HG02884 (cell line): ENCODE results near the gene SUPT5H.
"Not testable (repeated sequence)": the region's sequence is repeated elsewhere in the genome, so short reads cannot be mapped to it uniquely, and the experiment has no call there.

Experiments
- ATAC-seq: cut with Tn5 transposase; IDR thresholded peaks from one replicate; pipeline ENCODE4 v1.9.1; 2021; ENCODE audit warnings: mild to moderate bottlenecking, moderate library complexity; ENCODE audit not compliant: unreplicated experiment

Gene SUPT5H

DNA sequence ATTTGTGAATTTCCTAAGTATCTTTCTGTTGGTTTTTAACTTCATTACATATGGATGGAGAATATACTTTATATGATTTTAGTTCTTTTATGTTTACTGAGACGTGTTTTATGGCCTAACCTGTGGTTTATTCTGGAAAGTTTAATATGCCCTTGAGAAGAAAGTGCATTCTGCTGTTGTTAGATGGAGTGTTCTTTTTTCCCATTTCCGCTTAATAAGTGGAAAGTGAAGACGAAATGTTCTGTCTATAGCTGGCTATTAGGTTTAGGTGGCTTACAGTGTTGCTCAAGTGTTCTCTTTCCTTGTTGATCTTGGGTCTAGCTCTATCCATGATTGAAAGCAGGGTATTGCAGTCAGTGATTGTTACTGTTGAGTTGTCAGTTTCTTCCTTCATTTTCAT is 18.0 kb downstream of the SUPT5H start:
- no peak for ATAC-seq

DNA sequence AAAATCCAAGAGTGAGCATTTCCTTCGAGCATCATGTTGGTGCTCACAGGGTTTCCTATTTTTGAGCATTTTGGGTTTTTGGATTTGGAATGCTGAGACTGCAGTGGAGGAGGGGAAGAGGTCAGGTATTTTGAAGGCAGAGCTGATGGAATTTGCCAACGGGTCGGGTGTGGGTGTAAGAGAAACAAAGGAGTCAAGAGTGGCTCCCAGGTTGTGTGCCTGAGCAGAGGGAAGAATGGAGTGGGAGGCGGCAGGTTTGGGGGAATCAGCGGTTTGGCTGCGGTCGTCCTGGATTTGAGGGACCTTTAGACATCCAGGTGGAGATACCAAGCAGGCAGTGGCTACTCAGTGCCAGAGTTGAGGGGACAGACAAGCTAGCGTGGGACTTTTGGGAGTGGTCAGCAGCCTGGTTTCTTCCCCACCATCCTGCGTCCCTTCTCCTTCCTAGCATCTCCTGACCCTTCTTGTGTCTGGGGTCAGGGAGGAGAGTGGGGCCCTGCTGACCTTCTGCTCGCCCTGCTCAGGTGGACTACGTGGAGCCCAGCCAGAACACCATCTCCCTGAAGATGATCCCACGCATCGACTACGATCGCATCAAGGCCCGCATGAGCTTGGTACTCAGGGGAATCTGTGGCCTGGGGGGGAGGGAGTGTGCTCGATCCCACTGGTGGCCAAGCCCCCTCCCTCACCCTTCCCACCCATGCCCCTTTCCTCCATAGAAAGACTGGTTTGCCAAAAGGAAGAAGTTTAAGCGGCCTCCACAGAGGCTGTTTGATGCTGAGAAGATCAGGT is 20.8 kb downstream of the SUPT5H start:
- no peak for ATAC-seq

DNA sequence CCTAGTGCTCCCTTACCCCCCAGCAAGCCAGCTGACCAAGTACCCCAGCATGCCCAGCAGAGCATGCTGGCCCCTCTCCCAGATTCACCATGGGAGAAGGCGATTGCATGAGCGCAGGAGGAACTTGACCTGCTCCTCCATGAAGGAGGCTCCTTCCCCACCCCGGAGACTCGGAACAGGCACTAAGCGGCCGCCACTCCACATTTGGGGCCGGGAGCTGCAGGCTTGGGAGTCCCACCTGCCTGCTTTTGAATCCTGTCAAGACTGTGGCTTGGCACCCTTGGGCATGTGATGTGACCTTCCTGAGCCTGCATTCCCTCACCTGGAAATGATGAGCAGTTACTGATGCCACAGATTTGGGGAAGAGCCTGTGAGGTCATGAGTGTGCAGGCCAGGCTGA is 22.6 kb downstream of the SUPT5H start:
- no peak for ATAC-seq

DNA sequence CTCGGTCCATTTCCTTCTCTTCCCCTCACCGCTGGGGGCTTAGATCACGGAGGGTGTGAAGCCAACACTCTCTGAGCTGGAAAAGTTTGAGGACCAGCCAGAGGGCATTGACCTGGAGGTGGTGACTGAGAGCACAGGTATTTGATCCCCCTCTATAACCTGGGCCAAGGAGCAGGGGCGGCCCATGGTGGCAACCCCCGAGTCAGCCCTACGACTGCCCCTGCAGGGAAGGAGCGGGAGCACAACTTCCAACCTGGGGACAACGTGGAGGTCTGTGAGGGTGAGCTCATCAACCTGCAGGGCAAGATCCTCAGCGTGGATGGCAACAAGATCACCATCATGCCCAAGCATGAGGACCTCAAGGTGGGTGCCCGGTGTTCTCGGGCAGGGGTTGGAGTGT is 23.7 kb downstream of the SUPT5H start:
- ATAC-seq, result no peak

DNA sequence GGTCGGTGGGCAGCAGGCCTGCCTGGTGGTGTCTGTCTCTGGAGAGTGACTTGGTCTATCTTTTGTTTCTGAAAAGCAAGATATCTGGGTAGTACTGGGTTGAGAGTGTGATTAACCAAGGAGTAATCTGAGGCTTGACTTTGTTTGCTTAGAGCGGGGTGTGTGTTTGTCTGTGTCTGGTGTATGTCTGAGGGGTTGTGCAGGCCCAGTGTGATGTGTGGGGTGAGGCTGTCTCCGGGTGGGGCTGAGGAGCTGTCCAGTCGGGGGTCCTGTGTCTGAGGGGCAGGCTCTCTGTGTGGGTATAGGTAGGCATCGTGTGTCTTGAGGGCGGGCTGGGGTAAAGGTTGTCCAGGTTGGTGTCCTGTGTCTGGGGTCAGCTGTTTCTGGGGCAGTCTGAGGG is 24.2 kb downstream of the SUPT5H start:
- ATAC-seq, result no peak

DNA sequence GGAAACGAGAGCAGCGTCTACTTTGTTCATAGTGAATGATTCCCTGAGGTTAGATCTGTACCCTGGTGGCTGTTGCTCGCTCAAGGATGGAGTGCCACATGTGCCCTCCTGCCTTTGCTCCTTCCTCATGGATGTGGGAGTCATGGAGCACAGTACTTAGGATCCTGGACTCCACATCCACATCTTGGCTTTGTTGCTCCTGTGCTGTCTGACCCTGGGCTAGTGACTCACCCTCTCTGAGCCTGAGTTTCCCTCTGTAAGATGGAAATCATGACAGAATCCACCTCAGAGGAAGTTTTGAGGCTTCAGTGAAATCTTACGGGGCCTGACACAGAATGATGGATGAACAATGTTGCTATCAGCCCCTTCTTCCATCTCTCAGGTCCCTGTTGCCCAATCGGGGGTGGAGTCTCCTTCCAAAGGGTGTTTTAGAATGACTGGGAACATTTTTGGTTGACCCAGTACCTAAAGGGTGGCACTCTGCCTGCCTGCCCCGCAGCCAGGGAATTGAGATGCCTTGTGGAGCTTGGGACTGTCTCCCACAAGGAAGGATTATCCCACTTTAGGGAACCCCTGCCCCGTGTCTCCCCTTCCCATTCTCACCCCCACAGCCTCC is 25.4 kb downstream of the SUPT5H start:
- ATAC-seq, result no peak

DNA sequence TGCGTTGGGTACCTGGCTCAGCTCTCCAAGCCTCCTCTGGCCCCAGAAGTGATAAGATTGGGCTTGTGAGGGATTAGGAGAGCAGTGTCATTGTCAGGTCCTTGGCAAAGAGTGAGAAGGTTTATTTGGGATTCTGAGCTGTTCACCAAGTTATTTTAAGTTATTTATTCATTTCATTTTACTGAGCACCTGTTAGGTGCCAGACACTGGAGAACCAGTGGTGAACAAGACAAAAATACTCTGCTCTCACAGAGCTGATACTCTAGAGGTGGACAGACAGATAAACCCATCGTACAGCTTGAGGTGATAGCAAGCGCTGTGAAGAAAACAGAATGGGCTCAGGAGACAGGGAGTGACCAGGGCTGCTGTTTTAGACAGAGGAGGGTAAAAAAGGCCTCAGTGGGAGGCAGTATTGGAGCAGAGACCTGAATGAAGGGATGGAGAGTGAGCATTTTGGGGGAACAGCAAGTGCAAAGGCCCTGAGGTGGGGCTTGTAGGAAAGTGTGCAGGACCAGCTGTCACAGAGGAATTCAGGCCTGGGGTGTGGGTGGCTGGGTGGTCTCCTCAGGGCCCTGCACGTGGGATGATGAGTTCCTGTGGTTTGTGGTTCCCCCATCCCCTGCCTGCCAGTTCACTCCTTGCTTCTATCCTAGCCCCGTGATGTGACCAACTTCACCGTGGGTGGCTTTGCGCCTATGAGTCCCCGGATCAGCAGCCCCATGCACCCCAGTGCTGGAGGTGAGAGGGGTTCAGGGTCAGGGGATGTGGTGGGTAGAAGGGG is 26.6 kb downstream of the SUPT5H start:
- no peak for ATAC-seq

DNA sequence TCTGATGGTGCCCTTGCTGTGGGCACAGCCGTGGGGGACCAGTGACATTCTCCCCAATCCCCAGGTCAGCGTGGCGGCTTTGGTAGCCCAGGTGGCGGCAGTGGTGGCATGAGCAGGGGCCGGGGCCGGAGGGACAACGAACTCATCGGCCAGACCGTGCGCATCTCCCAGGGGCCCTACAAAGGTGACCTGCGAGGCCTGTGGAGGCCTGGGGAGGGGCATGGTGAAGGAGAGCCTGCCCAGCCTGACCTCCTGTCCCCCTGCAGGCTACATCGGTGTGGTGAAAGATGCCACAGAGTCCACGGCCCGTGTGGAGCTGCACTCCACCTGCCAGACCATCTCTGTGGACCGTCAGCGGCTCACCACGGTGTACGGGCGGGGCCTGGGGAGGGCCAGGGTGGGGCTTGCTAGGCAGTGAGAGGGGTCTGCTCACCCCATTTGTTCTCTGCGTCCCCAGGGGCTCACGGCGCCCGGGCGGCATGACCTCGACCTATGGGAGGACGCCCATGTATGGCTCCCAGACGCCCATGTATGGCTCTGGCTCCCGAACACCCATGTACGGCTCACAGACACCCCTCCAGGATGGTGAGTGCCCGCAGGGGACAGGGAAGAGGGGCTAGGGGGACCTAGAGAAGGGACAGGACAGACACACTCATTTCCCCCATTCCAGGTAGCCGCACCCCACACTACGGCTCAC is 27.5 kb downstream of the SUPT5H start:
- no peak for ATAC-seq

DNA sequence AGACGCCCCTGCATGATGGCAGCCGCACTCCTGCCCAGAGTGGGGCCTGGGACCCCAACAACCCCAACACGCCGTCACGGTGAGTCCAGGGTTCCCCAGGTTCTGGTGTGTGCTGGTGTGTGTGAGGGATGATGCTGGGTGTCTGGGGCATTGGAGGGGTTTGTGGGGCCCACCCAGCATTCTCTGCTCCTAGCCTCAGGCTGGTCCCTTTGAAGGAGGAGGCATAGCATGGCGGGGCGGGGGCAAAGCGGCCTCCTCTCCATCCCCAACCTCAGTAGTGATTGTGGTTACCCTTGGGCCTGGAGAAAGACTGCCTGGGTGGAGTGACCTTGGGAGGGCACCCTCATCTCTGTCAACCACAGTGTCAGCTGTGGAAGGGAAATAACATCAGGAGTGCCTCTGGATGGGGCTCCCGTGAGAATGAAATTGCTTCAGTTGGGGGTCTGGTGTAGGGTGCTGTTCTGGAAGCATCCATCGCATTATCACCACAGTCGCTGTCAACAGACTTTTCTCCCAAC is 28.1 kb downstream of the SUPT5H start:
- no peak for ATAC-seq

DNA sequence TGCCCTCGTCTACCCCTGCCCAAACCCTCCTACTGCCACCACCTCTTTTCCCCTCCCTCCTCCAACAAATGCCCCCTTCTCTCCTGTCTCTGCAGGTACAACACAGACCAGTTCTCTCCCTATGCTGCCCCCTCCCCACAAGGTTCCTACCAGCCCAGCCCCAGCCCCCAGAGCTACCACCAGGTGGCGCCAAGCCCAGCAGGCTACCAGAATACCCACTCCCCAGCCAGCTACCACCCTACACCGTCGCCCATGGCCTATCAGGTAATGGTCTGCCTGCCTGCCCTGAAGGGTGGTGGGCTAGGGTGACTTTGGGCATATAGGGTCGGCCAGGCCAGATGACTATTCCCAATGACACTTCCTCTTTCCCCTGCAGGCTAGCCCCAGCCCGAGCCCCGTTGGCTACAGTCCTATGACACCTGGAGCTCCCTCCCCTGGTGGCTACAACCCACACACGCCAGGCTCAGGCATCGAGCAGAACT is 28.8 kb downstream of the SUPT5H start:
- no peak for ATAC-seq

DNA sequence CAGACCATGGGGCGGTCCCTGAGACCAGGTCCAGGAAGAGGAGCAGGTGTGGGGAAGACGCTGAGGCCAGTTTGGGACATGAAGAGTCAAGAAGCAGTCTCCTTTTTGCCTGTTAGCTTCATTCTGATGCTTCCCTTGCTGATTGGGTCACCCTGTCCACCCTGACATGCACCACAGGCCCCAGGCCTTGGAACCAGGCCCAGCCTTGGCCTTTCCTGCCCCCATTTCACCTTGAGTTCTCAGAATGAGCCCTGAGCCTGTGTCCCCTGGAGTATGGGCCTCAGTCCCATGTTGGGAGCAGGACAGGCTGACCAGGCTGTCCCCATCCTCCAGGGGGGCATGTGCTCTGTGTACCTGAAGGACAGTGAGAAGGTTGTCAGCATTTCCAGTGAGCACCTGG is 30.4 kb downstream of the SUPT5H start:
- ATAC-seq, result no peak

DNA sequence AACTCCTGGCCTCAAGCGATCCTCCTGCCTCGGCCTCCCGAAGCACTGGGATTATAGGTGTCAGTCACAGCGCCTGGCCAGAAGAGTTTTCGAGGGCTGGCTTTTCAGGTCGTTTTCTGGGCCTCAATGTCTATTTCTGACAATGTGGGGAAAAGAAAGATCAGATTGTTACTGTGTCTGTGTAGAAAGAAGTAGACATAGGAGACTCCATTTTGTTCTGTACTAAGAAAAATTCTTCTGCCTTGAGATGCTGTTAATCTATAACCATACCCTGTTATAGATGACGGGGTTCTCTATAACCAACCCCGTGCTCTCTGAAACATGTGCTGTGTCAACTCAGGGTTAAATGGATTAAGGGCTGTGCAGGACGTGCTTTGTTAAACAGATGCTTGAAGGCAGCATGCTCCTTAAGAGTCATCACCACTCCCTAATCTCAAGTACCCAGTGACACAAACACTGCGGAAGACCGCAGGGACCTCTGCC is 34.0 kb downstream of the SUPT5H start:
- ATAC-seq, result not testable (repeated sequence)

DNA sequence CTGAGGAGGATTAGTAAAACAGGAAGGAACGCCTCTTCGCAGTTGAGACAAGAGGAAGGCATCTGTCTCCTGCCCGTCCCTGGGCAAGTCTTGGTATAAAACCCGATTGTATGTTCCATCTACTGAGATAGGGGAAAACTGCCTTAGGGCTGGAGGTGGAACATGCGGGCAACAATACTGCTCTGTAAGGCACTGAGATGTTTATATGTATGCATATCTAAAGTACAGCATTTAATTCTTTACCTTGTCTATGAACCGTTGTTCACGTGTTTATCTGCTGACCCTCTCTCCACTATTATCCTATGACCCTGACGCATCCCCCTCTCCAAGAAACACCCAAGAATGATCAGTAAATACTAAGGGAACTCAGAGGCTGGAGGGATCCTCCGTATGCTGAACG is 34.5 kb downstream of the SUPT5H start:
- ATAC-seq, result no peak

DNA sequence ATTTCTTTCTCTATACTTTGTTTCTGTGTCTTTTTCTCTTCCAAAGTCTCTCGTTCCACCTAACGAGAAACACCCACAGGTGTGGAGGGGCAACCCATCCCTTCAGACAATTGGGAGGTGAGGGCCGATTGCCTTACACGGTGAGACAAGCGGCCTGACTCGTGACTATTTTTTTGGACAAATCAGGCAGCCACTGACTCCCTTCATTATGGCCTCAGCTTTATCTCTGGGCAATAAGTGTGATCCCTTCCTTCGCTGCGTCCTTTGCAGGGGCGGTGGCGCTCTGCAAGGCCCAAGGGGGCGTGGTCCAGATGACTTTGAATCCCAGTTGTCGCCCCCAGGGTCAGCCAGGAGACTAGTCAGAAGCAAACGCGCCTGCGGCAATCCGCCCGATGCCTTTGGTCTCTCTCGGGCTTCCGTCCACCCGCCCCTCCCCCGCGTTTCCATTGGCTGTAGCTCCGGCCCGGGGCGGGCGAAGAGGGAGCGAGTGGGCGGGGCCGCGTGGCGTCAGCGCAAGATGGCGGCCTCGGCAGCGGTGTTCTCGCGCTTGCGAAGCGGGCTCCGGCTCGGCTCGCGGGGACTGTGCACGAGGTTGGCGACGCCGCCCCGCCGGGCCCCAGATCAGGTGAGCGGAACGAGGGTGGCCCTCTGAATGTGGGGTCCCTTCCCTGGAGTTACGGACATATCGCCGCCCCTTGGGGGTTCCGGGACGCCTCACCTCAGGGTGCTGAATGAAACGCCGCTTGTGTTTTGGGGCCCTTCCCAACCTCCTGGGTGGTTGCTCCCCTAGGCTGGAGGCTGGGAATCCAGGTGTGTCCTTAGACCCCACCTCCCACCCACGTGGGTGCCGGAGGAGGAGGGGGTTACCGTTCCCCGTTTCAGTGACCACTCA is 35.2 kb downstream of the SUPT5H start, which contains the start of gene TIMM50:
TSS of gene TIMM50 (plus strand) at position 502 of the 892 bp plus-strand sequence. CDS start at position 518, 16 bp downstream.
- peak; percentile 87 for ATAC-seq

DNA sequence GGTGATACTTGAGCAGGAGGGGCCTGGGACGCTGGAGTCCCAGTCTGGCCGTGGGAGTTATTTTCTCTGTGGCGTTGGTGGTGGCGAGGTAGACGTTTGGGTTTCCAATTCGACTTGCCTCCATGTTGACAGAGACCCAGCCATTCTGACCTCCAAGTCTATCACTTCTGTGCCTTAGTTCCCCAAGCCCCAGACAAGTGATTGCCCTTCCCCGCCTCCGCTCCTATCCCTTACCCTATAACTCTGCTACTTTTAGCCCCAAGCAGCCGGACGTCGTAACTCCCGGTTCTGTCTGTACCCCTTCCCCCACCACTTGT is 35.8 kb downstream of the SUPT5H start:
- ATAC-seq, result no peak

DNA sequence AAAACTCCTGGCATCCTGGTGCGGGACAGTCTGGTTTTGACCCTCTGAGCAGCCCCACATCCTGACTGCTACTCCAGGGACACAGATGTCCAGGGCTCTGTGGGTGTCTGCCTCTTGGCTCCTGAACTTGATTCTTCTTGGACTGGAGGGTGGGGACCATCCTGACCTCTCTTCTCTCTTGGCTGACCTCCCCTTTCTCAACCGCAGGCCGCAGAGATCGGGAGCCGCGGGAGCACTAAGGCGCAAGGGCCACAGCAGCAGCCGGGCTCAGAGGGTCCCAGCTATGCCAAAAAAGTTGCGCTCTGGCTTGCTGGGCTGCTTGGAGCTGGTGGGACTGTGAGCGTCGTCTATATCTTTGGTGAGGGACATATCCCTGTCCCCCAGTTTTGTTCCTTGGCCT is 36.3 kb downstream of the SUPT5H start:
- no peak for ATAC-seq

DNA sequence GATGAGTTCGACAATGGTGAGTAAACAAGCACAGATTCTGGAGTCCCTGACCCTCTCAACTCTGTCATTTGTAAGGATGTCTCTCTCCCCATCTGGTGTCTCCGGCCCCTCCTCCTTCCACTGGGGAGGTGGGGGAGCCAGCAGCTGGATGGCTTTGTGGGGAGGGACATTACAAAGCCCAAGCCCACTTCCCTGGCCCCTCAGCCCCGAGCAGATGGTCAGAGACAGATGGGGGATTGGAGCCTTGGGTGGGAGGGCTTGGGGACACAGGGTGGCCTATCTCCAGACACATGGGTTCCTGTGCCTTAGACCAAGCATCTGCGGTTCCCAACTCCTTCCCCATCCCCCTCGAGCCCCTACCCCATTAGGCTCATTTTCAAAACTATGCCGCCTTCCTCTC is 37.8 kb downstream of the SUPT5H start:
- ATAC-seq, result no peak

DNA sequence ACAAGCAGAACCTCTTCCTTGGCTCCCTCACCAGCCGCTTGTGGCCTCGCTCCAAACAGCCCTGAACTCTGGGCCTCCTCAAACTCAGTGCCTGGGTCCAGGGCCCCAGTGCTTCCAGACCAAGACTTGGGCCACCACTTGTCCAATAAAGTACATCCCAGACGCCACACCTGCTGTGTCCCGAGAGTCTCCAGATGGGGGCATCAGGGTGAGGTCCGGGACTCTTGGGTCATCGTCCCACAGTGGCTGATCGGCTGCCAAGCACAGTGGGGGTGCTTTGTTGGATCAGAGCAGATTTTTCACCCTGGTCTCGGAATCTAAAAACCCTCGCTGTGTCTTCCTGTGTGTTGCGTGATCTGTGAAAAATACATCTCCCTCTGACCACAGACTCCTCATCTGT is 44.4 kb downstream of the SUPT5H start:
- ATAC-seq, result no peak

DNA sequence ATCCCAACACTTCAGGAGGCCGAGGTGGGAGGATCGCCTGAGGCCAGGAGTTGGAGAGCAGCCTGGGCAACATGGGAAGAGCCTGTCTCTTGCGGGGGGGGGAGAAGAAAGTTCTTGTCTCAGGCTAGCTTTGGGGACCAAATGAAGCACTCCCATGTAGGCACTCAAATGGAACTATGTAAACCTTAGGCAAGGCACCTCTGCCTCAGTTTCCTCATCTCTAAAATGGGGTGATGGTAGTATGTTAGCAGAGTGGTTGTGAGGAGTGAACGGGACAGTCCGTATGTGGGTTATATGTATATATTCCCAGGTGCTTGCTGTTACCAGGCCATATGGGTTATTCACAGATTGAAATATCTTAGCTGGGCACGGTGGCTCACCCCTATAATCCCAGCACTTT is 46.8 kb downstream of the SUPT5H start:
- no peak for ATAC-seq

DNA sequence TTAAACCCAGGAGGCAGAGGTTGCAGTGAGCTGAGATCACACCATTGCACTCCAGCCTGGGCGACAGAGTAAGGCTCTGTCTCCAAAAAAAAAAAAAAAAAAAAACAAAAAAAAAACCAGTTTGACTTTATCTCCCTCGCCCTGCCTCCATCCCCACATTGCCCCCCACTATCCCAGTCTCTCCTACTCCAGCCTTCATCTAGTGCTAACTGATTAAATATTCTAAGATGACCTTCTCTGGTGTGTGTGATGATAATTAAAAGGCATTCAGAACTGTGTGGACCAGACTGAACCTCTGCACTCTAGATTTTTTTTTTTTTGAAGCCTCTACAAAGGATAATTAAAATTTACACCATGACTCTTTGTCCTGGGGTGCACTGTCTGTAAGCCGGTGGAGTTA is 47.4 kb downstream of the SUPT5H start:
- no peak for ATAC-seq
